Osteoblast (primary cell): ENCODE measurements around the gene JMJD1C. TPM values are rescaled to one million over a fixed set of nuclear protein-coding genes. Genes with fewer than 3 reads are reported as not detected.
A peak's percentile ranks its signal among the peaks of the same experiment; 100 is the strongest.

Experiments used
- DNase-seq: peaks from one replicate; pipeline ENCODE4 v3.0.0; 2011; ENCODE audit warnings: low spot score, mixed read lengths; ENCODE audit not compliant: insufficient read length; ENCODE audit errors: missing footprints
- H2AFZ ChIP-seq: 2 replicates; pipeline ENCODE4 v1.6.0; 2011; ENCODE audit warnings: mild to moderate bottlenecking, low read length
- H3K27ac ChIP-seq: 2 replicates; pipeline ENCODE4 v1.5.1; 2011; ENCODE audit warnings: mild to moderate bottlenecking, low read depth, low read length, moderate library complexity
- H3K27me3 ChIP-seq: 2 replicates; pipeline ENCODE4 v1.6.0; 2012; ENCODE audit warnings: mild to moderate bottlenecking, control low read depth, inconsistent platforms, low read length, moderate library complexity; ENCODE audit not compliant: insufficient read depth
- H3K36me3 ChIP-seq: 2 replicates; pipeline ENCODE4 v1.5.1; 2011; ENCODE audit warnings: mild to moderate bottlenecking, low read length, control low read depth, moderate library complexity; ENCODE audit not compliant: insufficient read depth
- H3K4me1 ChIP-seq: 2 replicates; pipeline ENCODE4 v1.5.1; 2011; ENCODE audit warnings: mild to moderate bottlenecking, low read length, control low read depth, moderate library complexity; ENCODE audit not compliant: insufficient read depth
- H3K4me2 ChIP-seq: 2 replicates; pipeline ENCODE4 v1.6.0; 2011; ENCODE audit warnings: mild to moderate bottlenecking, low read length; ENCODE audit not compliant: insufficient read depth
- H3K4me3 ChIP-seq: fragments of 200-600 bp; sonication (generic); 3 replicates; pipeline ENCODE4 v1.5.1; 2012; ENCODE audit warnings: mild to moderate bottlenecking, low read length, inconsistent platforms; ENCODE audit not compliant: insufficient read depth
- H3K79me2 ChIP-seq: 2 replicates; pipeline ENCODE4 v1.6.0; 2012; ENCODE audit warnings: mild to moderate bottlenecking, low read length, control low read depth, inconsistent platforms; ENCODE audit not compliant: insufficient read depth
- H3K9me3 ChIP-seq: 2 replicates; pipeline ENCODE4 v1.5.1; 2011; ENCODE audit warnings: low read depth, low read length, control low read depth
- H4K20me1 ChIP-seq: 2 replicates; pipeline ENCODE4 v1.6.0; 2012; ENCODE audit warnings: mild to moderate bottlenecking, low read length, control low read depth; ENCODE audit not compliant: insufficient read depth
- total RNA-seq: library from RNA; depleted of rRNA; stranded (reverse); fragments of >200 nt; gene quantifications from 2 replicates; pipeline ENCODE4 v1.2.3, GENCODE V29; 2012
- TF ChIP-seq, protein P1 (sequence below): IDR thresholded peaks from 2 replicates; pipeline ENCODE4 v1.5.1; 2011; ENCODE audit warnings: mild to moderate bottlenecking, low read depth, low read length, moderate library complexity; ENCODE audit errors: extremely low read depth

Gene JMJD1C
- total RNA-seq, 1 donor, result 92.6 TPM

DNA sequence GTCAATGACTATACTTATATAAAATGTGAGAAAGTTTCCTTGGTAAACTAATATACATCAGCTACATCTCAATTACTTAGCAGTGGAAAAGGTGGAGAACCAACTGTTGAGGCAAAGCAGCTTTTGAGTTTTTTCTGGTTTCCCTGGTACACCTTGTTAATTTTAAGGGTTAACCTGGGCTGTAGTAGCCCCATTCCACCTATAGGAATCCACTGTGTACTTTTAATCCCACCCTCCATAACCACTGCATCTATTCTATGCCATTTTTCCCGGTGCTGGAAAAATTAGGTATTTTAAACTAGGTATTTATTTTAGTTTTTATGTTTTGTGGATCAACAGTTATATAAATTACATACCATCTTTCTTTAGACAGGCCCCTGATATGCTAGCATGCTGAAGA, 290.2 kb downstream of the JMJD1C start:
- no peak overlapping the region for H3K4me3 ChIP-seq
- H3K27me3 ChIP-seq, result no peaks in the 10 kb centered on the region
- H3K36me3 ChIP-seq, result peaks cover 54% of the 10 kb centered on the region
- H3K4me2 ChIP-seq, result no peak overlapping the region
- peaks cover 4% of the 10 kb centered on the region for H3K79me2 ChIP-seq
- no peaks in the 10 kb centered on the region for H3K9me3 ChIP-seq
- DNase-seq, result no peak
- H3K4me1 ChIP-seq, result no peaks in the 10 kb centered on the region
- H4K20me1 ChIP-seq, result no peaks in the 10 kb centered on the region
- no peak overlapping the region for H3K27ac ChIP-seq
- TF ChIP-seq, protein P1, sequence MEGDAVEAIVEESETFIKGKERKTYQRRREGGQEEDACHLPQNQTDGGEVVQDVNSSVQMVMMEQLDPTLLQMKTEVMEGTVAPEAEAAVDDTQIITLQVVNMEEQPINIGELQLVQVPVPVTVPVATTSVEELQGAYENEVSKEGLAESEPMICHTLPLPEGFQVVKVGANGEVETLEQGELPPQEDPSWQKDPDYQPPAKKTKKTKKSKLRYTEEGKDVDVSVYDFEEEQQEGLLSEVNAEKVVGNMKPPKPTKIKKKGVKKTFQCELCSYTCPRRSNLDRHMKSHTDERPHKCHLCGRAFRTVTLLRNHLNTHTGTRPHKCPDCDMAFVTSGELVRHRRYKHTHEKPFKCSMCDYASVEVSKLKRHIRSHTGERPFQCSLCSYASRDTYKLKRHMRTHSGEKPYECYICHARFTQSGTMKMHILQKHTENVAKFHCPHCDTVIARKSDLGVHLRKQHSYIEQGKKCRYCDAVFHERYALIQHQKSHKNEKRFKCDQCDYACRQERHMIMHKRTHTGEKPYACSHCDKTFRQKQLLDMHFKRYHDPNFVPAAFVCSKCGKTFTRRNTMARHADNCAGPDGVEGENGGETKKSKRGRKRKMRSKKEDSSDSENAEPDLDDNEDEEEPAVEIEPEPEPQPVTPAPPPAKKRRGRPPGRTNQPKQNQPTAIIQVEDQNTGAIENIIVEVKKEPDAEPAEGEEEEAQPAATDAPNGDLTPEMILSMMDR, result no peak
- H2AFZ ChIP-seq, result no peak overlapping the region

DNA sequence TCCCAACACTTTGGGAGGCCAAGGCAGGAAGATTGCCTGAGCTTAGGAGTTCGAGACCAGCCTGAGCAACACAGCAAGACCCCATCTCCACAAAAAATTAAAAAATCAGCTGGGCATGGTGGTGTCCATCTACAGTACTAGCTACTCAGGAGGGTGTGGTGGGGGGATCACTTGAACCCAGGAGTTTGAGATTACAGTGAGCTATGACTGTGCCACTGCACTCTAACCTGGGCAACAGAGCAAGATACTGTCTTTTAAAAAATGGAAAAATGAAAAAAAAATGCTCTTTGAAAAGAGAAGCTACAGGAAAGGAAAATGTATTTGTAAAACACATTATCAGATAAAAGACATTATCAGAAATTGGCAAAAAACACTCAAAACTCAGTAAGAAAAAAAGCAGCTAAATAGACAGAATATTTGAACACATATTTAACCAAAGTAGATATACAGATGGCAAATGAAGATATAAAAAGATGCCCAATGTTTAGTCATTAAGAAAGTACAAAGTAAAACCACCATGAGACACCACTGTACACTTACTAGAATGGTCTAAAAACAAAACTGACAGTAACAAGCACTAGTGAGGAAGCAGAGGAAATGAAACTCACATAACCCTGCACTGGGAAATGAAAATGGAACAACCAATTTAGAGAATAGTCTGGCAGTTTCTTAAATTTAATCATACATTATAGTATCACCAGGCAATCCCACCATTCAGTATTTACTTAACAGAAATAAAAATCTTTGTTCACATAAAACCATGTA, 292.1 kb downstream of the JMJD1C start:
- Histone ChIP-seq H3K27me3 (no peaks in the 10 kb centered on the region), H3K4me3 (no peak overlapping the region), H3K36me3 (peaks cover 58% of the 10 kb centered on the region), H2AFZ (no peak overlapping the region), H3K4me1 (no peaks in the 10 kb centered on the region), H3K4me2 (no peak overlapping the region), H3K79me2 (peaks cover 4% of the 10 kb centered on the region), H4K20me1 (no peaks in the 10 kb centered on the region), H3K9me3 (no peaks in the 10 kb centered on the region), H3K27ac (no peak overlapping the region)
- DNase-seq, result no peak
- TF ChIP-seq, protein P1, result no peak

GRCh38 chr10:63171926-63172325, 293.9 kb downstream of the JMJD1C start:
- H3K4me3 ChIP-seq, result no peak overlapping the region
- H2AFZ ChIP-seq, result no peak overlapping the region
- H3K4me1 ChIP-seq, result no peaks in the 10 kb centered on the region
- H4K20me1 ChIP-seq, result no peaks in the 10 kb centered on the region
- H3K36me3 ChIP-seq, result peaks cover 45% of the 10 kb centered on the region
- H3K9me3 ChIP-seq, result no peaks in the 10 kb centered on the region
- no peak overlapping the region for H3K27ac ChIP-seq
- TF ChIP-seq, protein P1, result no peak
- H3K27me3 ChIP-seq, result no peaks in the 10 kb centered on the region
- H3K4me2 ChIP-seq, result no peak overlapping the region
- H3K79me2 ChIP-seq, result peaks cover 4% of the 10 kb centered on the region
- peak; percentile 34 for DNase-seq

DNA sequence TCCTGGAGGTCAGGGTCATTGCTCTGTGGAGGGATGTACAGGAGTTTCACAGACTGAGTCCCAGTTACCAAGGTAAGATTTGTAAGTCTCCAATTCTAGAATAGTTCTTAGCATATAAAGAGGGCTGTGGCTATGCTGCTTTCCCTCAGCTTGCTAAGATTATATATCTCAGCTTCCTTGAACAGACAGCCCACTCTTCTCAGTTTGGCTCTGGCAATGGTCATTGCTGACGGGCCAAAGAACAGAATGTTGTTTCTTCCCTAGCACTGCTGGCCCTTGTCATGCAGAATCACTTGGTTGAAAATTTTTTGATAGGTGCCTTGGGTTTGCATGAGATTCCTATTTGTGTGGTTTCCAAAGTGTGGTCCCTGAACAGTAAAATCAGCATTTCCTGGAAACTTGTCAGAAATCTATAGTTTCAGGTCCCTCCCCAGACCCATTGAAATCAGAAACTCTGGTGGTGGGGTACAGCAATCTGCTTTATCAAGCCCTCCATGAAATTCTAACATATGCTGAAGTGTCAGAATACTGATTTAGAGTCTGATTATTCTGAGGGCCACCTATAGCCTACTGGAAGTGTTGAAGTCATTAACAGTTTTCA, 294.4 kb downstream of the JMJD1C start:
- no peak overlapping the region for H2AFZ ChIP-seq
- H4K20me1 ChIP-seq, result peaks cover 4% of the 10 kb centered on the region
- H3K27ac ChIP-seq, result no peak overlapping the region
- TF ChIP-seq, protein P1, result no peak
- peaks cover 4% of the 10 kb centered on the region for H3K79me2 ChIP-seq
- H3K27me3 ChIP-seq, result no peaks in the 10 kb centered on the region
- no peak for DNase-seq
- no peak overlapping the region for H3K4me3 ChIP-seq
- H3K9me3 ChIP-seq, result no peaks in the 10 kb centered on the region
- H3K36me3 ChIP-seq, result peaks cover 40% of the 10 kb centered on the region
- H3K4me2 ChIP-seq, result no peak overlapping the region
- no peaks in the 10 kb centered on the region for H3K4me1 ChIP-seq
